Measurements from ENCODE around the gene AJAP1.
"Not testable (repeated sequence)": the region's sequence is repeated elsewhere in the genome, so short reads cannot be mapped to it uniquely, and the experiment has no call there.

The AJAP1 gene

GRCh38 chr1:4658643-4659628, 4.5 kb downstream of the AJAP1 start:
- DNase-seq = no peak

GRCh38 chr1:4660917-4661594, 6.6 kb downstream of the AJAP1 start:
- no peak for DNase-seq

- DNase-seq = no peak
Observed at GRCh38 chr1:4661595-4661917, 7.1 kb downstream of the AJAP1 start.

- no peak for DNase-seq
Observed at GRCh38 chr1:4662168-4662567, 7.8 kb downstream of the AJAP1 start.

- DNase-seq = no peak
Observed at GRCh38 chr1:4662723-4663122, 8.3 kb downstream of the AJAP1 start.

GRCh38 chr1:4664095-4664494, 9.7 kb downstream of the AJAP1 start:
- DNase-seq = no peak

- no peak for DNase-seq
Observed at GRCh38 chr1:4664606-4665005, 10.2 kb downstream of the AJAP1 start.

GRCh38 chr1:4665456-4665855, 11.0 kb downstream of the AJAP1 start:
- DNase-seq = no peak

GRCh38 chr1:4666683-4667082, 12.3 kb downstream of the AJAP1 start:
- DNase-seq = not testable (repeated sequence)

- no peak for DNase-seq
Observed at GRCh38 chr1:4668743-4669700, 14.6 kb downstream of the AJAP1 start.

GRCh38 chr1:4670265-4670664, 15.9 kb downstream of the AJAP1 start:
- no peak for DNase-seq

GRCh38 chr1:4671828-4672227, 17.4 kb downstream of the AJAP1 start:
- DNase-seq = no peak

- DNase-seq = no peak
Observed at GRCh38 chr1:4673494-4673893, 19.1 kb downstream of the AJAP1 start.

GRCh38 chr1:4674117-4674516, 19.7 kb downstream of the AJAP1 start:
- DNase-seq = no peak

GRCh38 chr1:4674676-4675075, 20.3 kb downstream of the AJAP1 start:
- no peak for DNase-seq

GRCh38 chr1:4675454-4676186, 21.2 kb downstream of the AJAP1 start:
- no peak for DNase-seq

- DNase-seq = no peak
Observed at GRCh38 chr1:4676253-4676652, 21.8 kb downstream of the AJAP1 start.

- no peak for DNase-seq
Observed at GRCh38 chr1:4677608-4678007, 23.2 kb downstream of the AJAP1 start.

GRCh38 chr1:4678066-4678717, 23.8 kb downstream of the AJAP1 start:
- no peak for DNase-seq

- DNase-seq = no peak
Observed at GRCh38 chr1:4681026-4681425, 26.6 kb downstream of the AJAP1 start.

GRCh38 chr1:4682607-4683220, 28.3 kb downstream of the AJAP1 start:
- no peak for DNase-seq

Measured in effector CD8-positive, alpha-beta T cell (primary cell).